Common myeloid progenitor, CD34-positive (primary cell): ENCODE results near the gene FAIM.
"Not testable (repeated sequence)": the region's sequence is repeated elsewhere in the genome, so short reads cannot be mapped to it uniquely, and the experiment has no call there.

ENCODE experiments used
- CTCF ChIA-PET: fragments of 350-600 bp; sonication (Branson Sonifier 250); formaldehyde crosslinking; loops from one replicate; lab custom pipeline; 2021; ENCODE audit warnings: antibody characterized with exemption; lab: Charles Lee
- POLR2A ChIA-PET: fragments of 350-600 bp; sonication (Branson Sonifier 250); formaldehyde crosslinking; loops from one replicate; lab custom pipeline; 2021; ENCODE audit warnings: antibody characterized with exemption; lab: Charles Lee
- DNase-seq, 3 donors: peaks; one replicate each; pipeline versions ENCODE4 v3.0.0 to v3.0.0-alpha.2; 2013
- H3K27ac ChIP-seq, 2 experiments: 1 replicate in 1 of 2; 2 replicates in 1 of 2; pipeline ENCODE4 v1.7.0; 2013; ENCODE audit warnings: inconsistent platforms in 2 of 2, low read length in 2 of 2, mild to moderate bottlenecking in 2 of 2, low read depth in 1 of 2, moderate library complexity in 1 of 2; ENCODE audit not compliant: severe bottlenecking in 2 of 2, insufficient read depth in 1 of 2, poor library complexity in 1 of 2
- H3K27me3 ChIP-seq, 5 experiments: replicated peaks in 2 of 5; 1 replicate in 3 of 5; 2 replicates in 2 of 5; pipeline versions ENCODE4 v1.6.1 to v1.7.0; 2013; ENCODE audit warnings: low read length in 4 of 5, mild to moderate bottlenecking in 2 of 5, moderate library complexity in 2 of 5, inconsistent platforms in 1 of 5; ENCODE audit not compliant: insufficient read depth in 5 of 5, control insufficient read depth in 4 of 5
- H3K36me3 ChIP-seq, 4 experiments: 1 replicate in 2 of 4; 2 replicates in 2 of 4; pipeline versions ENCODE4 v1.6.1 to v1.7.0; 2013; ENCODE audit warnings: low read length in 3 of 4, control low read depth in 1 of 4, mild to moderate bottlenecking in 1 of 4; ENCODE audit not compliant: control insufficient read depth in 4 of 4, insufficient read depth in 4 of 4
- H3K4me1 ChIP-seq, 4 experiments: 1 replicate in 3 of 4; 2 replicates in 1 of 4; pipeline versions ENCODE4 v1.6.1 to v1.7.1; 2013; ENCODE audit warnings: low read length in 3 of 4, mild to moderate bottlenecking in 3 of 4, control low read depth in 1 of 4, inconsistent platforms in 1 of 4, moderate library complexity in 1 of 4; ENCODE audit not compliant: control insufficient read depth in 4 of 4, insufficient read depth in 4 of 4; ENCODE audit errors: control extremely low read depth in 1 of 4
- H3K4me3 ChIP-seq, 7 experiments: 1 replicate in 4 of 7; 2 replicates in 3 of 7; pipeline versions ENCODE4 v1.5.1 to v1.7.0; 2013; ENCODE audit warnings: mild to moderate bottlenecking in 7 of 7, low read length in 6 of 7, moderate library complexity in 6 of 7, inconsistent platforms in 2 of 7, low read depth in 2 of 7, control low read depth in 1 of 7; ENCODE audit not compliant: insufficient read depth in 4 of 7, control insufficient read depth in 1 of 7; ENCODE audit errors: extremely low read depth in 1 of 7
- H3K9me3 ChIP-seq, 5 experiments: 1 replicate in 4 of 5; 2 replicates in 1 of 5; pipeline versions ENCODE4 v1.6.1 to v1.7.1; 2013; ENCODE audit warnings: low read length in 4 of 5, mild to moderate bottlenecking in 2 of 5, inconsistent platforms in 1 of 5, low read depth in 1 of 5, moderate library complexity in 1 of 5; ENCODE audit not compliant: control insufficient read depth in 4 of 5, insufficient read depth in 2 of 5; ENCODE audit errors: control extremely low read depth in 1 of 5
- WGBS: methylation state at CpG from one replicate; pipeline ENCODE4 v1.1.5; 2013; ENCODE audit not compliant: insufficient coverage; 5-methylcytosine and 5-hydroxymethylcytosine counted together

FAIM gene

DNA sequence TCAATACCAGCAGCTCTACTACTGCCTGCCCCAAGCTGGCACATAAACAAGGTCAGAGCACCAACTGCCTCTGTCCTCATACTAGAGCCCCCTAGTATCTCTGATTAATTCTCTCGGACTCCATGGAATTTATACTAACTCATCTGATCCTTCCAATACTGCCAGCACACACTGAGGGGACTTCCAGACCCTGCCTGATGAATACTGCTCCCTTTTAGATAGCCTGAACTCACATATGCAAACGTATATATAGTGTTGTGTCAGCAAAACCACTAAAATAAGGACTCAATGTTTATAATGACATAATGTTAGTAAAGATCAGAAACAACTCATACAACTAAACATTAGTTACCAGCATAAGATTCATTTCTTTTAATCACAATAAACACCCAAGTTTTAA lies 39.5 kb upstream of the FAIM start:
- H3K4me1 ChIP-seq: no peaks in the 10 kb centered on the region
- peaks cover 3 to 30% (median 9%) of the 10 kb centered on the region in 5 experiments for H3K9me3 ChIP-seq
- H3K4me3 ChIP-seq: no peak overlapping the region
- CTCF ChIA-PET: interaction anchor here (1.2 kb wide), 1 partner anchor 10 kb away, joined by 3 read pairs; no protein-coding TSS in a partner anchor
- 86% methylated on average over 1 of the region's 2 CpGs for WGBS
- no peak for DNase-seq
- no peak overlapping the region for H3K27ac ChIP-seq
- H3K27me3 ChIP-seq: no peaks in the 10 kb centered on the region
- POLR2A ChIA-PET: interaction anchor here (0.7 kb wide), 1 partner anchor 27 kb away, joined by 3 read pairs; no protein-coding TSS in a partner anchor
- peaks cover 0 to 63% (median 15%) of the 10 kb centered on the region in 4 experiments for H3K36me3 ChIP-seq

DNA sequence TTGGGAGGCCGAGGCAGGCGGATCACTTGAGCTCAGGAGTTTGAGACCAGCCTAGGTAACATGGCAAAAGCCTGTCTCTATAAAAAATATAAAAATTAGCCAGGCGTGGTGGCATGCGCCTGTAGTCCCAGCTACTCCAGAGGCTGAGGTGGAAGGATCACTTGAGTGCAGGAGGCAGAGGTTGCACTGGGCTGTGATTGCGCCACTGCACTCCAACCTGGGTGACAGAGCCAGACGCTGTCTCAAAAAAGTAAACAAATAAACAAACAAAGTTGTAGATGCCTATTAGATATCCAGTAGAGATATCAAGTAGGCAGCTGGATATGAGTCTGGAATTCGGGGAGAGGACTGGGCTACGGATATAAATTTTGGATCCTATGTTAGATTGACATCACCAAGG lies 38.9 kb upstream of the FAIM start:
- H3K4me1 ChIP-seq, H3K27ac ChIP-seq, CTCF ChIA-PET, POLR2A ChIA-PET, H3K4me3 ChIP-seq, H3K27me3 ChIP-seq, DNase-seq: not testable (repeated sequence)
- peaks cover 3 to 34% (median 14%) of the 10 kb centered on the region in 5 experiments for H3K9me3 ChIP-seq
- WGBS: 98% methylated on average over 7 of the region's 8 CpGs
- peaks cover 0 to 67% (median 16%) of the 10 kb centered on the region in 4 experiments for H3K36me3 ChIP-seq

DNA sequence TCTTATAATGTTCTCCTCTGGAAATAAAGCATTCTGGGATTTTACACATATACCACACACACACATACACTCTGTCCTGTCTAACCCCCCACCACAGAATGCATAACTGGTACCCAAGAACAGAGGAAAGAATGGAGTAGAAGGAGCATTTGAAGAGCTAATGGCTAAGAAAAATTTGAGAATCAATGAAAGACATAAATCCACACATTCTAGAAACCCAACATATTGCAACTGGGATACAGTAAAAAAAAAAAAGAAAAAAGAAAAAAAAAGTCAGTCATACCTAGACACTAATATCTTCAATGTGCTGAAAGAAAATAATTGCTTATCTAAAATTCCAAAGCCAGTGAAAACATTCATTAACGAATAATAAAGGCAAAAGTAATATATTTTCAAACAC lies 35.4 kb upstream of the FAIM start:
- Histone ChIP-seq H3K27me3 (no peaks in the 10 kb centered on the region), H3K36me3 (peaks cover 0 to 54% (median 12%) of the 10 kb centered on the region in 4 experiments), H3K4me3 (no peak overlapping the region), H3K27ac (no peak overlapping the region), H3K9me3 (peaks cover 0 to 19% (median 9%) of the 10 kb centered on the region in 5 experiments), H3K4me1 (no peaks in the 10 kb centered on the region)
- no CpG with 5 or more reads among the region's 1 CpG for WGBS
- POLR2A ChIA-PET: no interaction called here
- CTCF ChIA-PET: no interaction called here
- no peak for DNase-seq

DNA sequence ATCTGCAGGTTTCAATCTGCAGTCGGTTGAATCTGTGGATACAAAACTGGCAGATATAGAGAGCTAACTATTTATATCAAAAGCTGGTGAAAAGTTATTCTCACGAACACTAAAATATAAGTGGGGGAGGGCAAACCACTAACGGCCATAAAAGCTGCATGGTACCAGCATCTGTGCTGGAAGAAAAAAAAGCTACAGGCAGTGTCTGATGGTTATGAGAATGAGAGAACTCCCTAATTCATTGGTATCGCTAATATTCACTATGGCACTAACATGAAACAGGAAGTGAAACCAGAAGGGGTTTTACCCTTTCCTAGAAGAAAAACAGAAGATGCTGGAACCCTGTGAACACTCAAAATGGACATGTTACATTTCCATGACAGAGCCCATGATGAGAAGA lies 30.4 kb upstream of the FAIM start:
- Histone ChIP-seq H3K4me3 (peak overlapping the region in 1 of 7 experiments; percentile 5), H3K27me3 (no peaks in the 10 kb centered on the region), H3K36me3 (peaks cover 0 to 16% (median 6%) of the 10 kb centered on the region in 4 experiments), H3K27ac (no peak overlapping the region), H3K9me3 (peaks cover 0 to 16% (median 9%) of the 10 kb centered on the region in 5 experiments), H3K4me1 (no peaks in the 10 kb centered on the region)
- POLR2A ChIA-PET: no interaction called here
- DNase-seq: peak in 2 of 3 donors; percentile 57 to 73
- WGBS: 50% methylated on average over 1 of the region's 4 CpGs
- CTCF ChIA-PET: no interaction called here

DNA sequence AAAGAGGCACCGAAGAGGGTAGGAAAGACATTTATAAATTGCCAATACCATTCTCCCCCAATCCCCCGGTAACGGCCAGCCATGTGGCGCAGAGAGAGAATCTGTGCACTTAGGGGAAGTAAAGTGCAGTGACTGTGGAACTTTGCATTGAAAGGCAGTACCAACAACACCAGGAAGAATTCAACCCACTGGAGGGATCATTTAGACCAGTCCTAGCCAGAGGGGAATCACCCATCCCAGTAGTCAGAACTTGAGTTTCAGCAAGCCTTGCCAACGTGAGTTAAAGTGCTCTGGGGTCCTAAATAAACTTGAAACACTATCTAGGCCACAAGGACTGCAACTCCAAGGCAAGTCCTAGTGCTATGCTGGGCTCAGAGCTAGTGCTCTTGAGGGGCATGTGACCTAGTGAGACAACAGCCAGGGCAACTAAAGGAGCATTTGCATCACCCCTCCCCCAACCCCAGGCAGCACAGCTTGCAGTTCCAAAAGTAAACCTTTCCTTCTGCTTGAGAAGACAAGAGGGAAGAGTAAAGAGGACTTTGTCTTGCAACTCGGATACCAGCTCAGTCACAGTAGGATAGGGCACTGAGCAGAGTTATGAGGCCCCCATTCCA lies 29.5 kb upstream of the FAIM start:
- peak in 1 of 3 donors; percentile 21 for DNase-seq
- Histone ChIP-seq H3K27me3 (no peaks in the 10 kb centered on the region), H3K4me3 (no peak overlapping the region), H3K4me1 (no peaks in the 10 kb centered on the region), H3K36me3 (peaks cover 0 to 12% (median 3%) of the 10 kb centered on the region in 4 experiments), H3K27ac (no peak overlapping the region), H3K9me3 (peaks cover 0 to 10% (median 5%) of the 10 kb centered on the region in 5 experiments)
- ChIA-PET CTCF (interaction anchor here (1.1 to 1.8 kb wide), 2 partner anchors 20 to 100 kb away, joined by 3 to 4 read pairs; no protein-coding TSS in a partner anchor), POLR2A (no interaction called here)
- WGBS: 95% methylated on average over 2 of the region's 6 CpGs

DNA sequence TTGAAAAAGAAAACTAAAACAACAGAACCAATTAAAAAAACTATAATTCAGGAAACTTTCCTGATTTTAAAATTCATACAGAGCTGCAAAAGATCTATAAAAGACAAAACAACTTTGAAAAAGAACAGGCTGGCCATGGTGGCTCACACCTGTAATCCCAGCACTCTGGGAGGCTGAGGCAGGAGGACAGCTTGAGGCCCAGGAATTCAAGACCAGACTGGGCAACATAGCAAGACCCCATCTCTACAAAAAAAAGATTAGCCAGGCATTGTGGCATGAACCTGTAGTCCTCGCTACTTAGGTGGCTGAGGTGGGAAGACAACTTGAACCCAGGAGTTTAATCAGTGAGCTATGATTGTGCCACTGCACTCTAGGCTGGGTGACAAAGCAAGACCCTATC lies 21.2 kb upstream of the FAIM start:
- Histone ChIP-seq H3K27me3 (no peaks in the 10 kb centered on the region), H3K27ac (no peak overlapping the region), H3K36me3 (peaks cover 0 to 26% (median 7%) of the 10 kb centered on the region in 4 experiments), H3K4me1 (peaks cover 0 to 5% (median 0%) of the 10 kb centered on the region in 4 experiments), H3K9me3 (peaks cover 0 to 3% (median 0%) of the 10 kb centered on the region in 5 experiments), H3K4me3 (no peak overlapping the region)
- POLR2A ChIA-PET: interaction anchor here (0.5 kb wide), 1 partner anchor 34 kb away, joined by 4 read pairs; no protein-coding TSS in a partner anchor
- no peak for DNase-seq
- CTCF ChIA-PET: interaction anchor here (0.9 kb wide), 2 partner anchors 328 to 329 kb away, joined by 3 read pairs; no protein-coding TSS in a partner anchor
- no CpG with 5 or more reads among the region's 1 CpG for WGBS

DNA sequence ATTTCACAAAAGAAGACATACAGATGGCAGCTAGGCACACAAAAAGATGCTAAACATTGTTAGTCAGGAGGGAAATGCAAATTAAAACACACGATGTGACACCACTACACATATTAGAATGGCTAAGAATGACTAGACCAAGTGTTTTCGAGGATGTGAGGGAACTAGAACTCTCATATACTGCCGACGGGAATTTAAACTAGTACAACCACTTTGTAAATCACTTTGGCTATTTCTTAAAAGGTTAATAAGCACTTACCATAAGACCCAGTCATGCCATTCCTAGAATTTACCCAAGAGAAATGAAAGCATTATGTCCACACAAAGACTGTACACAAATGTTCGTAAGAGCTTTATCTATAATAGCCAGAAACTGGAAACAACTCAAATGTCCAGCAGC lies 20.1 kb upstream of the FAIM start:
- H3K27me3 ChIP-seq: no peaks in the 10 kb centered on the region
- no peak for DNase-seq
- peaks cover 0 to 16% (median 2%) of the 10 kb centered on the region in 4 experiments for H3K4me1 ChIP-seq
- H3K9me3 ChIP-seq: peaks cover 0 to 3% (median 0%) of the 10 kb centered on the region in 5 experiments
- no peak overlapping the region for H3K27ac ChIP-seq
- peaks cover 0 to 23% (median 7%) of the 10 kb centered on the region in 4 experiments for H3K36me3 ChIP-seq
- no peak overlapping the region for H3K4me3 ChIP-seq
- WGBS: 93% methylated on average over 2 of the region's 5 CpGs
- ChIA-PET POLR2A (no interaction called here), CTCF (interaction anchor here (0.6 kb wide), 1 partner anchor 62 kb away, joined by 3 read pairs; no protein-coding TSS in a partner anchor)
